Measurements from ENCODE around the gene REPIN1. TPM values are rescaled to one million over a fixed set of nuclear protein-coding genes. Genes with fewer than 3 reads are reported as not detected.

Gene REPIN1
- total and polyA plus RNA-seq, 7 experiments from 2014 or later, result 46.7 to 103 (median 78.4) TPM

DNA sequence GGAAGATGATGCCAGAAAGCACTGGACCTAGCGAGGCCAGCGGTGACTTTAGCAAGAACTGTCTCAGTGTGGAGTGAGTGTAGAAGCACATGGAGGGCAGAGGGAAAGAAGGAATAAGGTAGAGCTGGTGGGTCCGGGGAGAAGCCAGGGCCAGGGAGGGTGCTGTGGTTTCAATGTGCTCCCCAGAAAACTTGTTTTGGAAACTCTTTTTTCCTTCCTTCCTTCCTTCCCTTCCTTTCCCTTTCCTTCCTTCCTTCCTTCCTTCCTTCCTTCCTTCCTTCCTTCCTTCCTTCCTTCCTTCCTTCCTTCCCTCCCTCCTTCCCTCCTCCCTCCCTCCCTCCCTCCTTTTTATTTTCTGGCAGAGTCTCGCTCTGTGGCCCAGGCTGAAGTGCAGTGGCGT is 21.7 kb upstream of the REPIN1 start:
- Histone ChIP-seq H3K9me3 (ENCODE audit: control insufficient read depth in 2 of 3, low read length in 3 of 3) (peaks cover 0 to 4% (median 0%) of the 10 kb centered on the region in 3 experiments), H3K27ac (ENCODE audit: low read depth, low read length) (no peak overlapping the region), H3K27me3 (ENCODE audit: control insufficient read depth in 2 of 2, insufficient read depth in 2 of 2, low read length in 2 of 2) (no peaks in the 10 kb centered on the region), H3K36me3 (ENCODE audit: control insufficient read depth in 2 of 3, insufficient read depth in 3 of 3, low read length in 3 of 3) (no peaks in the 10 kb centered on the region), H3K4me3 (ENCODE audit: low read length) (no peak overlapping the region), H3K4me1 (ENCODE audit: control insufficient read depth in 2 of 2, insufficient read depth in 2 of 2, low read length in 2 of 2) (no peaks in the 10 kb centered on the region)
- CTCF ChIA-PET, result no interaction called here
- intact Hi-C loops (cut with micrococcal nuclease), result no loop called here
- H3K27me3 Mint-ChIP-seq, result peaks cover 4 to 57% (median 30%) of the 10 kb centered on the region in 5 donors
- H3K4me3 Mint-ChIP-seq, result no peak overlapping the region
- no peak for ATAC-seq
- no peak for DNase-seq
- H3K9me3 Mint-ChIP-seq, result peaks cover 0 to 20% (median 6%) of the 10 kb centered on the region in 11 donors
- peaks cover 0 to 4% (median 3%) of the 10 kb centered on the region in 7 donors for H3K4me1 Mint-ChIP-seq
- peaks cover 0 to 11% (median 3%) of the 10 kb centered on the region in 5 donors for H3K36me3 Mint-ChIP-seq
- POLR2A ChIA-PET, result no interaction called here
- no peak overlapping the region for H3K27ac Mint-ChIP-seq

DNA sequence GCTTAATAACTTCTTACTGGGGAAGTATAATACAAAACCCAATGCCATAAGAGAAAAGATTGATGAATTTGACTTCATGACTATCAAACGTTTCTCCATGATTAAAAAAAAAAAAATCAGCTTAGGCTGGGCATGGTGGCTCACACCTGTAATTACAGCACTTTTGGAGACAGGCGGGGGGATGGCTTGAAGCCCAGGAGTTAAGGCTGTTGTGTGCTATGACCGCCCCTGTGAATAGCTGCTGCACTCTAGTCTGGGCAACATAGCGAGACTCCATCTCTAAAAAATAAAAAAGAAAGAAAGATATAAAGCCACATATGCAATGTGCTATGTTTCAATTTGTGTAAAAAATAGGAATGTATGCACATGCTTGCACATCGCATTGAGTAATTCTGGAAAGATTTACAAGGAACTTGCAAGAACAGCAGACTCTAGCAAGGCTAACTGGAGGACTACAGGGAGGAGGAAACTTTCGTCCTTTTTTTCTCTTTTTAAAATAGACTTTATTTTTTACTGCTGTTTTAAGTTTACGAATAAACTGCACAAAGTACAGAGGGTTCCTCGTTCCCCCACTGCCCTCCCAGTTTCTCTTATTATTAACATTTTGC is 16.9 kb upstream of the REPIN1 start:
- peaks cover 0 to 3% of the 10 kb centered on the region in 2 donors for H3K4me1 ChIP-seq (ENCODE audit: control insufficient read depth in 2 of 2, insufficient read depth in 2 of 2, low read length in 2 of 2)
- H3K27me3 Mint-ChIP-seq, result peaks cover 0 to 24% (median 1%) of the 10 kb centered on the region in 5 donors
- intact Hi-C loops (cut with micrococcal nuclease), result no loop called here
- H3K36me3 ChIP-seq (ENCODE audit: control insufficient read depth in 2 of 3, insufficient read depth in 3 of 3, low read length in 3 of 3), result no peaks in the 10 kb centered on the region
- peaks cover 0 to 11% (median 7%) of the 10 kb centered on the region in 7 donors for H3K4me1 Mint-ChIP-seq
- ATAC-seq (no peak), DNase-seq (no peak)
- H3K4me3 ChIP-seq (ENCODE audit: low read length), result no peak overlapping the region
- H3K27me3 ChIP-seq (ENCODE audit: control insufficient read depth in 2 of 2, insufficient read depth in 2 of 2, low read length in 2 of 2), result no peaks in the 10 kb centered on the region
- H3K9me3 ChIP-seq (ENCODE audit: control insufficient read depth in 2 of 3, low read length in 3 of 3), result no peaks in the 10 kb centered on the region
- no peak overlapping the region for H3K27ac ChIP-seq (ENCODE audit: low read depth, low read length)
- H3K4me3 Mint-ChIP-seq, result no peak overlapping the region
- H3K9me3 Mint-ChIP-seq, result no peaks in the 10 kb centered on the region
- H3K27ac Mint-ChIP-seq, result no peak overlapping the region
- ChIA-PET POLR2A (no interaction called here), CTCF (no interaction called here)
- peaks cover 0 to under 1% (median 0%) of the 10 kb centered on the region in 5 donors for H3K36me3 Mint-ChIP-seq

DNA sequence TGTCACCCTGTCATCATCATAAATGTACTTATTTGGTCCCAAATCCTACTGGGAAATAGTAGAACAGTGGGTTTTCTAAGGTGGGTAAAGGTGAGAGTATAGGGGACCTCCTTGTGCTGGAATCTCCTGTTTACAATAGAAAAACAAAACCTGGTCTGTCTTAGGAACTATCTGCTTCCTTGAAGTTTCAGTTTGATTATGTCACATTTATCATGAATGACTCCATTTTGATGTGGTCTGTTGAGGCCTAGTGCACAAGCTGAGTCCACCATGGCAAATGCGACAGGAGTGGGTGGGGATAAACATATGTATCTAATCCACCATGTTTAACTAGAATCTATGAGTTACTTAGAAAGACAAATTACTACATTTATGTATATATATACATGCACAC is 13.0 kb upstream of the REPIN1 start:
- Histone ChIP-seq H3K36me3 (ENCODE audit: control insufficient read depth in 2 of 3, insufficient read depth in 3 of 3, low read length in 3 of 3) (no peaks in the 10 kb centered on the region), H3K9me3 (ENCODE audit: control insufficient read depth in 2 of 3, low read length in 3 of 3) (no peaks in the 10 kb centered on the region), H3K27ac (ENCODE audit: low read depth, low read length) (no peak overlapping the region), H3K27me3 (ENCODE audit: control insufficient read depth in 2 of 2, insufficient read depth in 2 of 2, low read length in 2 of 2) (no peaks in the 10 kb centered on the region), H3K4me1 (ENCODE audit: control insufficient read depth in 2 of 2, insufficient read depth in 2 of 2, low read length in 2 of 2) (peaks cover 6 to 28% of the 10 kb centered on the region in 2 donors), H3K4me3 (ENCODE audit: low read length) (no peak overlapping the region)
- Mint-ChIP-seq H3K36me3 (no peaks in the 10 kb centered on the region), H3K9me3 (peaks cover 0 to 2% (median 0%) of the 10 kb centered on the region in 11 donors), H3K4me1 (peaks cover 17 to 43% (median 41%) of the 10 kb centered on the region in 7 donors), H3K27me3 (peaks cover 0 to 13% (median 0%) of the 10 kb centered on the region in 5 donors), H3K27ac (peak overlapping the region in 3 of 9 donors; percentile 34 to 72 (median 38)), H3K4me3 (peak overlapping the region in 1 of 10 donors; percentile 19)
- intact Hi-C loops (cut with micrococcal nuclease), result loop anchor here (1.0 to 5.0 kb wide), 6 partner anchors 33 to 402 kb away; partner anchors contain the start of genes GIMAP7 (in 2 of the 2), ACTR3C (in 1 of the 2), GIMAP5 (in 1 of the 2) and LRRC61 (in 1 of the 2)
- POLR2A ChIA-PET, result interaction anchor here (0.9 to 6.2 kb wide), 6 partner anchors 11 to 50 kb away, joined by 3 to 50 read pairs (median 6); partner anchors contain the start of gene REPIN1
- CTCF ChIA-PET, result interaction anchor here (0.6 to 2.0 kb wide), 11 partner anchors 11 to 423 kb away, joined by 3 to 17 read pairs (median 3); a partner anchor contains a TSS
- DNase-seq, result no peak
- no peak for ATAC-seq

DNA sequence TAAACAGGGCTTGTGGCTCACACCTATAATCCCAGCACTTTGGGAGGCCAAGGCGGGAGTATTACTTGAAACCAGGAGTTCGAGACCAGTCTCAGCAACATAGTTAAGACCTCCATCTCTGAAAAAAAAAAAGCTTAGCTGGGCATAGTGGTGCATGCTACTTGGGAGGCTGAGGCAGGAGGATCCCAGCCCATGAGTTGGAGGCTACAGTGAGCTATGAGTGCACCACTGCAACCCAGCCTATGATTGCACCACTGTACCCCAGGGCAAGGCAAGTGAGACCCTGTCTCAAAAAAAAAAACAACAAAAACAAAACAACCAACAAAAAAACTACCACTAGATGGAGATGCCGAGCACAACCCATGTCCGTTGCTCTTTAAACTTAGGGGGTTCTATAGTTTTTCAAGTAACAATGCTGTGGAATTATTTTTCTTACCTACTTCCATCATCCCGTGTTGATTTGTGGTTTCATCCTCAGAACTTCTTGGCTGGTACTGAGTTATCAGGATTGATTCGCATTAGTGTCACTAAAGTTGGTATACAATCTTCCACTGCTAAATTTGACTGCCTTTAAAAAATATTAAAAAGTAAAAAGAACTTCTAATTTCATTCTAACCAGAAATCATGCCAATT is 12.2 kb upstream of the REPIN1 start:
- ATAC-seq, result peak; percentile 59
- peaks cover 6 to 28% of the 10 kb centered on the region in 2 donors for H3K4me1 ChIP-seq (ENCODE audit: control insufficient read depth in 2 of 2, insufficient read depth in 2 of 2, low read length in 2 of 2)
- H3K4me3 ChIP-seq (ENCODE audit: low read length), result no peak overlapping the region
- Mint-ChIP-seq H3K27me3 (peaks cover 0 to 10% (median 0%) of the 10 kb centered on the region in 5 donors), H3K9me3 (peaks cover 0 to 2% (median 0%) of the 10 kb centered on the region in 11 donors), H3K27ac (peak overlapping the region in 6 of 9 donors; percentile 32 to 77 (median 36)), H3K4me3 (peak overlapping the region in 4 of 10 donors; percentile 12 to 32 (median 22)), H3K4me1 (peaks cover 17 to 43% (median 41%) of the 10 kb centered on the region in 7 donors), H3K36me3 (no peaks in the 10 kb centered on the region)
- H3K27me3 ChIP-seq (ENCODE audit: control insufficient read depth in 2 of 2, insufficient read depth in 2 of 2, low read length in 2 of 2), result no peaks in the 10 kb centered on the region
- H3K27ac ChIP-seq (ENCODE audit: low read depth, low read length), result peak overlapping the region; percentile 51
- intact Hi-C loops (cut with micrococcal nuclease), result loop anchor here (1.0 to 5.0 kb wide), 6 partner anchors 34 to 401 kb away; partner anchors contain the start of genes GIMAP7 (in 2 of the 2), ACTR3C (in 1 of the 2), GIMAP5 (in 1 of the 2) and LRRC61 (in 1 of the 2)
- no peaks in the 10 kb centered on the region for H3K9me3 ChIP-seq (ENCODE audit: control insufficient read depth in 2 of 3, low read length in 3 of 3)
- ChIA-PET POLR2A (interaction anchor here (0.6 to 6.2 kb wide), 8 partner anchors 10 to 400 kb away, joined by 3 to 50 read pairs (median 6); partner anchors contain the start of gene REPIN1), CTCF (interaction anchor here (0.6 to 2.0 kb wide), 11 partner anchors 10 to 422 kb away, joined by 3 to 17 read pairs (median 4); partner anchors contain the start of gene REPIN1)
- DNase-seq, result peak in 7 of 9 donors; percentile 32 to 59 (median 53)
- H3K36me3 ChIP-seq (ENCODE audit: control insufficient read depth in 2 of 3, insufficient read depth in 3 of 3, low read length in 3 of 3), result no peaks in the 10 kb centered on the region

DNA sequence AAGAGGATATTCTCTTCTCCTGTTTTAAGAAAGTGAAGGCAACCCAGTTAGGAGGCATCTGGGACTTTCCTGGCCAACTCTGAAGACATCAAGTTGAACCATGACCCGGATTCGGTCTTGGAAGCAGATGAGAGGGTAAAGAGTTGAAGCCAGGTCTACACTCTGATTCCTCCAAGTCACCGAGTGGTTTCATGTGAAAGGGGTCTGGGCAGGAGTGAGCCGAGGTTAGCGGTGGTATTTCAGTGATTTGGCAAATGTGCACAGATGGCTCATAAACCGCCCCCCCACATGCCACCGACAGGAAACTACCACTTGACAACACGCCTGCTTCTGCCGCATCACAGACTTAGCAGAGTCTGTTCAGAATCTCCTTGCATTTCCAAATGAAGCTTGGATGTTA is 11.4 kb upstream of the REPIN1 start:
- H3K27ac Mint-ChIP-seq, result peak overlapping the region; percentile 85 to 93 (median 89)
- peaks cover 17 to 49% (median 42%) of the 10 kb centered on the region in 7 donors for H3K4me1 Mint-ChIP-seq
- Histone ChIP-seq H3K4me1 (ENCODE audit: control insufficient read depth in 2 of 2, insufficient read depth in 2 of 2, low read length in 2 of 2) (peaks cover 6 to 28% of the 10 kb centered on the region in 2 donors), H3K27ac (ENCODE audit: low read depth, low read length) (peak overlapping the region; percentile 72), H3K4me3 (ENCODE audit: low read length) (peak overlapping the region; percentile 35), H3K27me3 (ENCODE audit: control insufficient read depth in 2 of 2, insufficient read depth in 2 of 2, low read length in 2 of 2) (no peaks in the 10 kb centered on the region), H3K9me3 (ENCODE audit: control insufficient read depth in 2 of 3, low read length in 3 of 3) (no peaks in the 10 kb centered on the region), H3K36me3 (ENCODE audit: control insufficient read depth in 2 of 3, insufficient read depth in 3 of 3, low read length in 3 of 3) (no peaks in the 10 kb centered on the region)
- intact Hi-C loops (cut with micrococcal nuclease), result loop anchor here (1.0 to 5.0 kb wide), 7 partner anchors 10 to 398 kb away; partner anchors contain the start of genes GIMAP7 (in 2 of the 2), ZNF775 (in 2 of the 2), ACTR3C (in 1 of the 2) and GIMAP5 (in 1 of the 2)
- CTCF ChIA-PET, result interaction anchor here (0.6 to 1.7 kb wide), 5 partner anchors 11 to 60 kb away, joined by 3 to 5 read pairs (median 4); partner anchors contain the start of gene REPIN1
- peaks cover 0 to 4% (median 0%) of the 10 kb centered on the region in 5 donors for H3K27me3 Mint-ChIP-seq
- H3K36me3 Mint-ChIP-seq, result no peaks in the 10 kb centered on the region
- DNase-seq (peak in 7 of 9 donors; percentile 66 to 83 (median 74)), ATAC-seq (peak; percentile 86)
- POLR2A ChIA-PET, result interaction anchor here (0.6 to 6.2 kb wide), 11 partner anchors 9 to 399 kb away, joined by 3 to 50 read pairs (median 6); partner anchors contain the start of genes GIMAP1 and REPIN1
- H3K4me3 Mint-ChIP-seq, result peak overlapping the region; percentile 47 to 85 (median 75)
- peaks cover 0 to 2% (median 0%) of the 10 kb centered on the region in 11 donors for H3K9me3 Mint-ChIP-seq
